ENCODE results near the gene CER1.

Gene CER1

DNA sequence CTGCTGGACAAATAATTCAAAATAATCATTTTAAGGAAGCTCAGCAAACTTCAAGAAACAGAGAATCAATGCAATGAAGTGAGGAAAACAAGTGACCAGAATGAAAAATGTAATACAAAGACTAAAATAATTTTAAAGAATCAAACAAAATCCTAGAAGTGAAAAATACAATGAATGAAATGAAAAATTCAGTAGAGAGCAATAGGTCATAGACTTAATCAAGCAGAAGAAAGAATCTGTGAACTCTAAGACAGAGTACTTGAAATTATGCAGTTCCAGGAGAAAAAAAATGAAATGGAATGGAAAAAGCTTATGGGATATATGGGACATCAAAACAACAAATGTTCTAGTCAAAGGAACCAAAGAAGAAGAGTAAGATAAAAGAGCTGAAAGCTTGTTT is 17.5 kb downstream of the CER1 start:
- TF ChIP-seq, protein P1, sequence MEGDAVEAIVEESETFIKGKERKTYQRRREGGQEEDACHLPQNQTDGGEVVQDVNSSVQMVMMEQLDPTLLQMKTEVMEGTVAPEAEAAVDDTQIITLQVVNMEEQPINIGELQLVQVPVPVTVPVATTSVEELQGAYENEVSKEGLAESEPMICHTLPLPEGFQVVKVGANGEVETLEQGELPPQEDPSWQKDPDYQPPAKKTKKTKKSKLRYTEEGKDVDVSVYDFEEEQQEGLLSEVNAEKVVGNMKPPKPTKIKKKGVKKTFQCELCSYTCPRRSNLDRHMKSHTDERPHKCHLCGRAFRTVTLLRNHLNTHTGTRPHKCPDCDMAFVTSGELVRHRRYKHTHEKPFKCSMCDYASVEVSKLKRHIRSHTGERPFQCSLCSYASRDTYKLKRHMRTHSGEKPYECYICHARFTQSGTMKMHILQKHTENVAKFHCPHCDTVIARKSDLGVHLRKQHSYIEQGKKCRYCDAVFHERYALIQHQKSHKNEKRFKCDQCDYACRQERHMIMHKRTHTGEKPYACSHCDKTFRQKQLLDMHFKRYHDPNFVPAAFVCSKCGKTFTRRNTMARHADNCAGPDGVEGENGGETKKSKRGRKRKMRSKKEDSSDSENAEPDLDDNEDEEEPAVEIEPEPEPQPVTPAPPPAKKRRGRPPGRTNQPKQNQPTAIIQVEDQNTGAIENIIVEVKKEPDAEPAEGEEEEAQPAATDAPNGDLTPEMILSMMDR (IDR thresholded peaks at IDR 0.05; ENCODE audit: insufficient read depth, low read depth, low read length, missing control alignments): no peak
- no peak overlapping the region for H3K4me3 ChIP-seq (ENCODE audit: low read depth, low read length)
- no peak for DNase-seq (ENCODE audit: low read depth)

DNA sequence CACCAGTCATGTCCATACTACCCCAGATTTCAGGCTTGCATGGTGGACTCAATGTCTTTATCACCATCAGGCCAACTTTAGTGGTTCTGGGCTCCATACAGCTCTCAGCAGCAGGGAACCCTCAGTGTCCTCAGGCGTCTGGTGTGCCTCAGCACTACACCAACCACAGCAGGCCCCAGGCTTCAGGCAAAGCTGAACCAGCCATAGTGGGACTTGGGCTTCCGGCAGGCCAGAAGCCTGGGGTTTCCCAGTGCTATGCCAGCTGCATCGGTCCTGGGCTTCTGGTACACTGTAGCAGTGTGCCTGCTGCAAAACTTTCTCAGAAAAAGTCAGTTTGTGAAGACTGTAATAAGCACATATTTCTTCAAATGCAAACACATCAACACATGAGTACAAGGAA is 18.3 kb downstream of the CER1 start:
- DNase-seq (ENCODE audit: low read depth): no peak
- H3K4me3 ChIP-seq (ENCODE audit: low read depth, low read length): no peak overlapping the region
- TF ChIP-seq, protein P1 (IDR thresholded peaks at IDR 0.05; ENCODE audit: insufficient read depth, low read depth, low read length, missing control alignments): no peak

DNA sequence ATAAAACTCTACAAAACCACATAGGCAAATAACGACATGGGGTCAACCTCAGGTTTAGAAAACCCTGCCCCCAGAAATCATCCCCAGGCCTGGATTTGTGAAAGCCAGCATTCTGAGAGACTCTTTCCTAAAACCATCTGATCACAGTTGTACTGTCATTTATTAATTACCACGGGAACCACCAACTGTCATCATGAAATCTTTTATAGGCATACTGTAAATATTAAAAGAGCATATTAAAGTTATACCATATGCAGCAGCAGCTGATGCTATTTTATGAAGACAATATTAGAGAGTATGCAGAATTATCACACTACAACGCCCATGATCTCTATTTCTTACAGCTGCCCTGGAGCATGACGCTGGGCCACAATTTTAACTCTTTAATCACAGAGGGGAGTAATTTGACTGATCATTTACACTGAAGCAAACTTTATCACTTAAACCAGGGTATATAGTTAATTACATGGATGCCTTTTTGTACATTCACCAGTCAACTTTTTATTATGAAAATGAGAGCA is 20.3 kb downstream of the CER1 start:
- no peak for DNase-seq (ENCODE audit: low read depth)
- TF ChIP-seq, protein P1 (IDR thresholded peaks at IDR 0.05; ENCODE audit: insufficient read depth, low read depth, low read length, missing control alignments): no peak

DNA sequence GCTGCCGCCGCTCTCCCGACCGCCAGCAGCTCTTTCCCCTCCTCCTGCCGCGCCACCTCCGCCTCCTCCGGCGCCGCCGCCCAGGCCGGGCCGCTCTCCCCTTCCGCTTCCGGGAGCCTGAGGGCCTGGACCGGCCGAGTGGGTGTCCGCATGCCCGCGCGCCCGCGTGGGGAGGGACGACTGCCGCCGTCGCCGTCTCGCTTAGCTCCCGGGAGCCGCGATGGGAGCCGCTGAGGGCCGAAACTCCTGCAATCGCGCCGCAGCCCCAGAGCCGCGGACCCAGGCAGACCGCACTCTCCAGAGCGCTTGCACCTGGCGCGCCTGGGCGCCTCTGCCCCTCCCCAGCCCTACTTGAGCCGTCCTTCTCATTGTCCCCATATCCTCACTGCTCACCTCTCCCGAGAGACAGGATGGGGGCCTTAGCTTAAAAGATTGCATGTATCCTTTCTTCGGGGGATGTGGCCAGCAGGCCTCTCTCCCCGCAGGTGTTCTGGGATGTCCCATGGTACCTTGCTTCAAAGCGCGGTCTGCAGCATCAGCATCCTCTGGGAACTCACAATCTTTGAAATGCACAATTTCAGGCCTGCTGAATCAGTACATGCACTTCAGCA is 29.2 kb downstream of the CER1 start, which contains the start of gene ZDHHC21:
Gene ZDHHC21, minus strand, starts transcription at position 182 of the 611 bp plus-strand sequence. CDS start 19,092 bp downstream, outside the sequence.
- peak within 1 kb of the TSS; percentile 82 for H3K4me3 ChIP-seq (ENCODE audit: low read depth, low read length)
- peak; percentile 82 for DNase-seq (ENCODE audit: low read depth)
- TF ChIP-seq, protein P1 (IDR thresholded peaks at IDR 0.05; ENCODE audit: insufficient read depth, low read depth, low read length, missing control alignments): no peak

More for the DNA sequence above, 20.3 kb downstream of the CER1 start:
- no peak overlapping the region for H3K4me3 ChIP-seq (ENCODE audit: low read depth, low read length)

DNA sequence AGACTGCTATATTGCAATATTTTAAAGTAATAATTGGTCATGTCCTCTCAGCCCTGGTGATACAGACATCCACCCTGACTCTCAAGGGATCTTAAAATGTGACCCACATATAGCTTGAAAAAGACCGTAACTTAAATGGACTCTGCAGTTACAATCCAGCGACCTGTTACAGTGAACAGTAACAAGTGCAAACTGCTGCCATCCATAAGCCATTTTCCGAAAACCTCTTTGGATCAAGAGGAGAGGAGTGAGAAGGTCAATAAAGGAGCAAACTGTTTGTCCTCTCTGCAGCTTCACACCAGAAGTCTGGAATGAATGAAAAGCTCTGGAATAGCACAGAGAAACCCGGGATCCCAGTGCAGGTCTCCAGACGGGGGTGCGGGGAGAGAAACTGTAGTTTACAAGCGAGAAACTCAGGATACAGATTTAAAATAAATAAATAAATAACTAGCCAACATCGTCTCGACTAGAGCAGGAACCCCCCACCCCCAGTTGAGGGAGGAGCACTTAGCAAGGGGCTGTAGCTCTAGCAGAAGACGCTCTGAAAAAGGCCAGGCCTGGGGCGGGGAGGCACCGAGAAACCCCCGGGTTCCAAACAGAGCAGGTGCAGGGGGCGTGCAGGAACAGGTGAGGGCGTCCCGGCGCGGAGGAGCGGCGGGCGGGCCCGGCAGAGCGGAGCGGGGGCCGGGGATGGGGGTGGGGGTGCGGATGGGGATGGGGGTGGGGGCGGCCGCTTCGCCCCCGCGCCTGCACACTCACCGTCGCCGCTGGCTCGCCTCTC is 29.9 kb downstream of the CER1 start:
- TF ChIP-seq, protein P1 (IDR thresholded peaks at IDR 0.05; ENCODE audit: insufficient read depth, low read depth, low read length, missing control alignments): no peak
- DNase-seq (ENCODE audit: low read depth): peak; percentile 50
- peak overlapping the region; percentile 82 for H3K4me3 ChIP-seq (ENCODE audit: low read depth, low read length)

DNA sequence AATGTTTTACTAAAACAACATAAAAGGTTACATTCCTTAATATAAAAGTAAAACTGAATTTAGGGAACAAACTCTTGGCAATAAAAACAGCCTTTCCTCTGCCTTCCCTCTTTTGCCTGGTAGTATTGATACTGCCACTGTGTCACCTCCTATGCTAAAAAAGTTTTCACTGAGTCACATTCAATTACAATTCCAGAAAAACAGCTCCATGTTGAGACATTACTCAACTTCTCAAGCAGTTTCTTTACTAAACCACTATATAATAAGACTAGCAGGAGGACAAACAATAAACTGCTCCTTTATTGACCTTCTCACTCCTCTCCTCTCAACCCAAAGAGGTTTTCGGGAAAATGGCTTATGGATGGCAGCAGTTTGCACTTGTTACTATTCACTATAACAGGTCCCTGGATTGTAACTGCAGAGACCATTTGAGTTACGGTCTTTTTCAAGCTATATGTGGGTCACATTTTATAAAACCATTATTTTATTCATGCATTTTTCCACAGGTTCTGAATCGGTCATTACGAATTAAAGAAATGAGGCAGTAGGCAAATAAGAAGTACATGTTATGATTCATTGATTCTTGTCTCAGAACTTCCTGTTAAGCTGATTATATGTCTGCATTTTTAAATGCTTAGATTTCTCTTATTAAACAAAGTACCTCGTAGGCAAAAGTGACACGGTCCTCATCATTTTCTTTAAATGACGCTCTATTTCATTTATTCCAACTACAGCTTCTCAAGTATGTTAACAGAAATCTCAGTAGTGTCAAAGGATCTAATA is 31.4 kb downstream of the CER1 start:
- DNase-seq (ENCODE audit: low read depth): no peak
- TF ChIP-seq, protein P1 (IDR thresholded peaks at IDR 0.05; ENCODE audit: insufficient read depth, low read depth, low read length, missing control alignments): no peak
- H3K4me3 ChIP-seq (ENCODE audit: low read depth, low read length): peak overlapping the region; percentile 82
